ENCODE results near the gene NDUFAF8.

- TF ChIP-seq CTCF (conservative IDR thresholded peaks at IDR 0.05): no peak
- TF ChIP-seq ZFX (IDR thresholded peaks at IDR 0.05): no peak
These were observed 32.5 kb upstream of the NDUFAF8 start for GRCh38 chr17:81206657-81207056.
